Erythroblast (primary cell): ENCODE results near the gene CENPM.

Experiments used
- GATA1 ChIP-seq: IDR thresholded peaks from 2 replicates; pipeline ENCODE4 v1.6.1; 2011; ENCODE audit warnings: low read depth, mild to moderate bottlenecking, control low read depth, low read length, moderate library complexity
- POLR2A ChIP-seq: IDR thresholded peaks from 2 replicates; pipeline ENCODE4 v1.6.1; 2011; ENCODE audit warnings: mild to moderate bottlenecking, low read length

GRCh38 chr22:41936894-41937169, 10.1 kb downstream of the CENPM start:
- no peak for TF ChIP-seq POLR2A
- no peak for TF ChIP-seq GATA1
